GM19328 (cell line): ENCODE data around the gene IL12B.
"Not testable (repeated sequence)": the region's sequence is repeated elsewhere in the genome, so short reads cannot be mapped to it uniquely, and the experiment has no call there.

Source experiments
- ATAC-seq: cut with Tn5 transposase; IDR thresholded peaks from one replicate; pipeline ENCODE4 v1.9.1; 2021; ENCODE audit warnings: mild to moderate bottlenecking, moderate library complexity; ENCODE audit not compliant: unreplicated experiment

Gene IL12B

DNA sequence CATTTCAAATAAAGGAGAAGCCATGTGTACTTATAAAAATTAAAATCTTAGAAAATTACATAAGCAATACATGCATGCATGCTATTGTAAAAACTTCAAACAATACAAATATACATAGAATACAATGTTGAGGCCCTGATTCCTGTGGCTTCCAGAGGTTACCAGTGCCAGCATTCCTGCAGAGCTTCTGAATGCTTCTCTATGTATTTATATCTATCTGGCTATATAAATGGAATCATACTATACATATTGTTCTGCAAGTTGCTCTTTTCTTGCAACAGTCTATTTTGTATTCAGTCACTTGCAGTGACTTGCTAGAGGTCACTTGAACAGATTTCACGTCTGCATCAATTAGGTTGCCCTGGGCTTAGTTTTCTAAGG lies 3.2 kb upstream of the IL12B start:
- ATAC-seq: no peak

GRCh38 chr5:159332800-159333544 lies 2.7 kb upstream of the IL12B start:
- ATAC-seq: no peak

GRCh38 chr5:159331093-159331973 lies 1.0 kb upstream of the IL12B start:
- ATAC-seq: no peak

DNA sequence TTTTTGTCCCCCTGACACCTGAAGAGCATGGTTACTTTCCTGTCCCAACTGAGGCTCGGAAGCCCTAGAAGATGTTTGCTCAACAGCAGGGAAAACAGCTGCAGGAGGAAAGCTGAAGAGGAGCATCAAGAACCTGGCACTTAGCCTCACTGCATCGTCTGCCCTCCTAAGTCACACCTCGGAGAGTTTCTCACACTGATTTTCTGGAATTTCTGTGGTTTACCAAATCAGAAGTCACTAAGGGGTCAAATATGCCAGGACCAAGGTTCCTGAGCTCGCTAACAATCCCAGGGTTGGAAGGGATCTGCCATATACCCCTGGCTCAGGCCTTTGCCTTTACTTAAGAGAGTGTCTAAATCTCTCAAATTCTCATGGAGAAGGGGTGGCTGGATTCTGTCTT lies 5.3 kb downstream of the IL12B start:
- no peak for ATAC-seq

DNA sequence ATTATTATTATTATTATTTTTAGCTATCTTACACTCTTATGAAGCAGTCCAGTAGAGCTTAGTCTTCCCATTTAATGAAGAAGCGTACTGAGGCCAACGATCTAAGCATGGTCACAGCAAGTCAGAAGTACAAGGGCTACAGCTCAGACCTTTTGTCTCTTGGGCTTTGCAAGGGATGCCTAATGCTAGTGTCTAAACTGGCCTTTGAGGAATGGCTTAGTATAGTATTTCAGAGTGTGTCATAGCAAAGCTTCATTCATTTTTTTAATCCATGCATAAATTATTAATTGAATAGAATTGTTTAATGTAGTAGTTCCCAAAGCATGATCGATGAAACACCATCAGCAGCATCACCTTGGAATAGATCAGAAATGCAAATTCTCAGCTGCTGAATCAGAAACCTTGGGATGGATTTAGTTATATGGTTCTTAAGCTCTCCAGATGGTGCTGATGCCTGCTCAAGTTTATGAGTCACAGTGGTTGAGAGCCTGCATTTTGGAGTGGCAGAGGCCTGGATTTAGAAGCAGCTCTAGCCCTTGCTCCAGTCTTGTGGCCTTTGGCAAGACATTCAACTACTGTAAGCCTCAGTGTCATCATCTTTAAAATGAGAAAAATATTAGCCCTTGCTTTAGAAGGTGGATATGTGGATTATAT lies 6.1 kb downstream of the IL12B start:
- no peak for ATAC-seq

DNA sequence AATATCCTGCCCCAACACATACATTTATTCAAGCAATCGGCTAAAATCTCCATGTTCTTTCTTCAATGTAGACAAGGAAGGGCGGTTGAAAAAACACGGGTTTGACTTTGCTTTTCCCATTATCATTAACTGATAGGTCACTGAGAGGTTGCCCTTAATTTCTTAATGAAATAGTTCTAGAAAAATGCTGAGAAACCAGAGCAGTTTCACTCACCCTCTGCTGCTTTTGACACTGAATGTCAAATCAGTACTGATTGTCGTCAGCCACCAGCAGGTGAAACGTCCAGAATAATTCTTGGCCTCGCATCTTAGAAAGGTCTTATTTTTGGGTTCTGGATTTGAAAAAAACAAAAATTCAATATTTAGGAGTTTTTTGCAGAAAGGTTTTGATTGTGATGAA lies 8.1 kb downstream of the IL12B start:
- no peak for ATAC-seq

GRCh38 chr5:159319832-159320231 lies 10.5 kb downstream of the IL12B start:
- no peak for ATAC-seq

- ATAC-seq: no peak
Observed at GRCh38 chr5:159319363-159319762, 10.9 kb downstream of the IL12B start.

DNA sequence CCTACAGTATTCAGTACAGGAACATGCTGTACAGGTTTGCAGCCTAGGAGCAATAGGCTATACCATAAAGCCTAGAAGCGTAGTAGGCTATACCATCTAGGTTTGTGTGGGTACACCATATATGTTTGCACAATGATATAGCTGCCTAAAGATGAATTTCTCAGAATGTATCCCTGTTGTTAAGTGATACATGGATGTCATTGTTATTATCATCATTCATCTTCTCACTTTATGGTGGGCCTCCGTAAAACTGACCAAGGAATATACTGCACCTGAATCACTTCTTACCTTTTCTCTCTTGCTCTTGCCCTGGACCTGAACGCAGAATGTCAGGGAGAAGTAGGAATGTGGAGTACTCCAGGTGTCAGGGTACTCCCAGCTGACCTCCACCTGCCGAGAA lies 11.8 kb downstream of the IL12B start:
- no peak for ATAC-seq

GRCh38 chr5:159317849-159318248 lies 12.4 kb downstream of the IL12B start:
- ATAC-seq: no peak

GRCh38 chr5:159316519-159317383 lies 13.5 kb downstream of the IL12B start:
- no peak for ATAC-seq

DNA sequence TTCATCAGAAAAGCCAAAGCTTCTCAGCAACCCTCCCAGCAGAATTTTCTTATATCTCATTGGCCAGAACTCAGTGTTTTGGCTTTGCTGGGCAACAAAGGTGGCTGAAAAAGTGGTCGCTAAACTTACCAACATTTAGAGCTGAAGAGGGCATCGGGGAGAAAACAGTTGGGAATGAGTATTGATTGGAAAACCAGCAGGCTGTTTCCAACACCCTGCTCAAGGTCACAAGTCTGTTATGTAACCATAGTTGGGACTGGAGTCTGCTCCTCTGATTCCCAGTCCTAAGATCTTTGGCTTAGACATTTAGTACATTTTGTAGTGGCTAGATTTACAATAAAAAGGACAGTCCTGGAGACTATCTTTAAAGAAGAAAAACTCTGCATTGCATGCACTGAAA lies 17.1 kb downstream of the IL12B start:
- no peak for ATAC-seq

- ATAC-seq: no peak
Observed at GRCh38 chr5:159311063-159311462, 19.2 kb downstream of the IL12B start.

DNA sequence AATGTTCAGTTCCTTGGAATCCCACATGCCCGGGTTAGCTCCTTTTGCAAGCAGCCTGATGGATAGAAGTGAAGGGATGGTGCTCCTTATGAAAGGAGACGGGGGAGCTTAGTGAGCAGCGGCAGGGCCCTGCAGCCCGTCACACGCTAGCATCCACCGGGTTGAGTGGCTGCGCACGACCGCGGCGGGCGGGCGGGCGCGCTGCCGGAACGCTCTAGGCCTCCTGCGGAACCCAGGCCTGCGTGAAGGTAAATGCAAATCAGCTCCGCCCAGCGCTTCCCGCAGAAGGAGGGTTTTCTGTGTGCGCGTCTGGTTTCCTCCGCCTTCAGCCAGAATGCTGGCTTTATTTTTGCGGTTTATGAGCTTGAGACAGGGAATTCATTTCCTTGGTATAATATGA lies 19.8 kb downstream of the IL12B start:
- no peak for ATAC-seq

GRCh38 chr5:159309689-159310433 lies 20.4 kb downstream of the IL12B start:
- ATAC-seq: no peak

DNA sequence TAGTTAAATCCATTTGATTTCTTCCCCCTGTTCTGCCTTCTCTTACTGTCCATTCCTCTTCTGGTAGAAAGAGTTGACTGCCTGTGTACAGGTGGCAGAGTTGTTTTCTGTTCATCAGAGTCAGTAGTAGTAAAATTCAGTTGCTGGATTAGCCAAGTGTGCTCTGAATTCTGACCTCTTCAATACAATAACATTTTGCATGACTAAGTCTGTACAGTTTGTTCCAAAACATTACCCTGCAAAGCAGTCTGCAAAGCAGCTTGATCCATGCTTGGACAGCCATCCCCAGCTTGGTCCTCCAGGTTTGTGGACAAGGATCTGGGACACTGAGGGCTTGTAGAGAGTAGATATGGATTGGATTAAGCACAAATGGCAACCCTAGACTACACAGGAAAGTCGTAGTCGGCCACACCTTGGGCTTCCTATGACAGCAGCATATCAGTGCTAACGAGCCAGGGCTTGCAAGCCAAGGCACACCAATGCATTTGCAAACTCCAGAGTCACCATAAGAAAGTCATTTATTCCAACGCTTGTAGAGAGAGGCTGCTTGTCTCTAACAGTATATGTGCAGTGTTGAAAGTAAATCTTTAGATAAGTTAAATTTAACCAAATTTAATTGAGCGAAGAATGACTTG lies 25.2 kb downstream of the IL12B start:
- ATAC-seq: no peak

- ATAC-seq: no peak
Observed at GRCh38 chr5:159303286-159303685, 27.0 kb downstream of the IL12B start.

GRCh38 chr5:159301929-159302860 lies 28.1 kb downstream of the IL12B start:
- ATAC-seq: not testable (repeated sequence)

DNA sequence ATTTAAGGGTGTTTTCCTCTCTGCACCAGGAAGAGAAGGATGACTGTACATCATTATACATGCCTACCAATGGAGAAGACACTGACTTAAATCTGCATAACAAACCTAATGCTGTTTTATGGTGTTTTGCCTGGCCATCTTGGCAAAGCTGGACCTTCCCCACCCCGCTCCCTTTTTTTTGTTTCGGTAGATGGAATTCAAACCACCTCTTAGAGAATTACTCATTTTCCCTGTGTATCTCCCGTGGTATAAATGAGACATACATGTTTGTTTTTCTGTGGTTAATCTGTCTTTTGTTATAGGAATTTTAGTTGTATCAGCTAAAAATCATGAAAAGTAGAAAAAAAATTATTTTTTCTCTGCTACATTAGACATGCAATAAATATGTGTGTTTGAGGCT lies 28.8 kb downstream of the IL12B start:
- no peak for ATAC-seq
